DND-41 (cell line): ENCODE measurements around the gene RAB18.

Source experiments
- ATAC-seq: fragments of 200-7000 bp; cut with Tn5 transposase; 3 replicates; pipeline ENCODE4 v1.9.1; 2021; ENCODE audit warnings: low read depth; ENCODE audit not compliant: insufficient read depth
- DNase-seq: peaks from one replicate; pipeline ENCODE4 v3.0.0-alpha.2; 2020
- H2AFZ ChIP-seq: 2 replicates; pipeline ENCODE4 v1.6.0; 2012; ENCODE audit warnings: low read depth, low read length
- H3K27ac ChIP-seq: 2 replicates; pipeline ENCODE4 v1.5.1; 2012; ENCODE audit warnings: low read length, inconsistent platforms
- H3K27me3 ChIP-seq: fragments of 200-600 bp; sonication (generic); 2 replicates; pipeline ENCODE4 v1.6.0; 2012; ENCODE audit warnings: low read length, mild to moderate bottlenecking, inconsistent platforms; ENCODE audit not compliant: insufficient read depth, poor library complexity
- H3K36me3 ChIP-seq: 2 replicates; pipeline ENCODE4 v1.5.1; 2012; ENCODE audit warnings: low read length, inconsistent platforms; ENCODE audit not compliant: insufficient read depth
- H3K4me1 ChIP-seq: 2 replicates; pipeline ENCODE4 v1.5.1; 2012; ENCODE audit warnings: mild to moderate bottlenecking, low read length; ENCODE audit not compliant: insufficient read depth
- H3K4me2 ChIP-seq: 2 replicates; pipeline ENCODE4 v1.6.0; 2012; ENCODE audit warnings: mild to moderate bottlenecking, moderate library complexity, low read length, inconsistent platforms; ENCODE audit not compliant: insufficient read depth
- H3K4me3 ChIP-seq, 2 experiments: fragments of 200-600 bp in 1 of 2; shearing (Covaris generic) in 1 of 2; 2 replicates each; pipeline ENCODE4 v1.5.1; 2012 to 2016; ENCODE audit warnings: inconsistent platforms in 2 of 2, low read length in 2 of 2, mild to moderate bottlenecking in 2 of 2, low read depth in 1 of 2, moderate library complexity in 1 of 2
- H3K79me2 ChIP-seq: 2 replicates; pipeline ENCODE4 v1.6.0; 2012; ENCODE audit warnings: low read length, inconsistent platforms; ENCODE audit not compliant: insufficient read depth
- H3K9ac ChIP-seq: 2 replicates; pipeline ENCODE4 v1.6.0; 2012; ENCODE audit warnings: low read depth, mild to moderate bottlenecking, inconsistent platforms, low read length, moderate library complexity
- H3K9me3 ChIP-seq: 2 replicates; pipeline ENCODE4 v1.5.1; 2012; ENCODE audit warnings: low read length, moderate library complexity, mild to moderate bottlenecking, inconsistent platforms; ENCODE audit not compliant: insufficient read depth, severe bottlenecking
- H4K20me1 ChIP-seq: 2 replicates; pipeline ENCODE4 v1.6.0; 2012; ENCODE audit warnings: low read length; ENCODE audit not compliant: insufficient read depth
- EZH2 ChIP-seq: IDR thresholded peaks from 3 replicates; pipeline ENCODE4 v1.6.1; 2012; ENCODE audit warnings: borderline replicate concordance, low read depth, mild to moderate bottlenecking, moderate library complexity, low read length, inconsistent platforms; ENCODE audit not compliant: severe bottlenecking
- TF ChIP-seq, protein P1 (sequence below): IDR thresholded peaks from 2 replicates; pipeline ENCODE4 v1.5.1; 2012; ENCODE audit warnings: borderline replicate concordance, low read length, moderate library complexity, mild to moderate bottlenecking; ENCODE audit not compliant: poor library complexity, severe bottlenecking; ENCODE audit errors: extremely low read depth

The RAB18 gene

DNA sequence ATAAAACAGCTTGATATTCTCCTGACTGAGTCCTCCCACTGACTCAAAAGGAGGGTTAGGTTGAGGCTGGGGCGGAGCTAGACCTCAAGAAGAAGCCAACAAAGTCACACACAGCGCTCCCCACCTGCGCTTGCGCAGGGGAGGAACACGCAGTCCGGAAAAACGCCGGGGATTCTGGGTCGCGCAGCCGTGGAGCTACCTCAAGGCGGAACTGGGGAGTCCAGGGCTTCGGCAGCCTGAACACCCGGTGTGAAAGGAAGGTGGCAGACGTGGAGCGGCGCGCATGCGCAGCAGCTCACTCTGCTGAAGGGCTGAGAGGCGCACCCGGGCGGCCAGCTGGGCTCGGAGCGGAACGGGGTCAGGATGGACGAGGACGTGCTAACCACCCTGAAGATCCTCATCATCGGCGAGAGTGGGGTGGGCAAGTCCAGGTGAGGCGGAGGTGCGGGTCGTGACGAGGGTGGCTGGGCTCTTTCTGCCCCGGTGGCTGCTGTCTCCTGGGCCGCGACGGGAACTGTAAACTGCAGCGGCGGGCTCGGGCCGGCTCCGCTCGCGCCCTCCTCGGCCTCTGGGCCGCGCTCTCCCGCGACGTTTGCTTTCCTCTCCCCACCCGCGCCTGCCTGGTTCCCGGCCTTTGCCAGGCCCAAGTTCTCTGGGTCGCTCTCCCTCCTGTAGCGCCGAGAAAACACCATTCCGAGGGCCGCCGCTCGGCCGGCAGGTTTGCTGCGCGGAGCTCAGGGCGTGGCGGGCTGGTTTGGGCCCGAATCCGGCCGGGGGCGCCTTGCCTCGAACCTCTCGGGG is at the start of gene RAB18:
TSS of gene RAB18 (plus strand) at position 298 of the 801 bp plus-strand sequence. CDS start at position 364, 66 bp downstream.
- H3K27ac ChIP-seq, result peak within 1 kb of the TSS; percentile 74
- peak within 1 kb of the TSS; percentile 83 to 94 for H3K4me3 ChIP-seq
- peak within 1 kb of the TSS; percentile 72 for H3K9ac ChIP-seq
- no peaks in the 10 kb centered on the region for H3K27me3 ChIP-seq
- ATAC-seq (peak; percentile 97), DNase-seq (peak; percentile 98)
- TF ChIP-seq EZH2, result no peak
- TF ChIP-seq, protein P1, sequence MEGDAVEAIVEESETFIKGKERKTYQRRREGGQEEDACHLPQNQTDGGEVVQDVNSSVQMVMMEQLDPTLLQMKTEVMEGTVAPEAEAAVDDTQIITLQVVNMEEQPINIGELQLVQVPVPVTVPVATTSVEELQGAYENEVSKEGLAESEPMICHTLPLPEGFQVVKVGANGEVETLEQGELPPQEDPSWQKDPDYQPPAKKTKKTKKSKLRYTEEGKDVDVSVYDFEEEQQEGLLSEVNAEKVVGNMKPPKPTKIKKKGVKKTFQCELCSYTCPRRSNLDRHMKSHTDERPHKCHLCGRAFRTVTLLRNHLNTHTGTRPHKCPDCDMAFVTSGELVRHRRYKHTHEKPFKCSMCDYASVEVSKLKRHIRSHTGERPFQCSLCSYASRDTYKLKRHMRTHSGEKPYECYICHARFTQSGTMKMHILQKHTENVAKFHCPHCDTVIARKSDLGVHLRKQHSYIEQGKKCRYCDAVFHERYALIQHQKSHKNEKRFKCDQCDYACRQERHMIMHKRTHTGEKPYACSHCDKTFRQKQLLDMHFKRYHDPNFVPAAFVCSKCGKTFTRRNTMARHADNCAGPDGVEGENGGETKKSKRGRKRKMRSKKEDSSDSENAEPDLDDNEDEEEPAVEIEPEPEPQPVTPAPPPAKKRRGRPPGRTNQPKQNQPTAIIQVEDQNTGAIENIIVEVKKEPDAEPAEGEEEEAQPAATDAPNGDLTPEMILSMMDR, result no peak
- H3K9me3 ChIP-seq, result no peaks in the 10 kb centered on the region
- H2AFZ ChIP-seq, result peak within 1 kb of the TSS; percentile 84
- peaks cover 27% of the 10 kb centered on the region for H4K20me1 ChIP-seq
- peaks cover 37% of the 10 kb centered on the region for H3K4me1 ChIP-seq
- peak within 1 kb of the TSS; percentile 75 for H3K4me2 ChIP-seq
- H3K36me3 ChIP-seq, result no peaks in the 10 kb centered on the region; the same call in 1 of the 2 replicates
- H3K79me2 ChIP-seq, result peaks cover 51% of the 10 kb centered on the region

DNA sequence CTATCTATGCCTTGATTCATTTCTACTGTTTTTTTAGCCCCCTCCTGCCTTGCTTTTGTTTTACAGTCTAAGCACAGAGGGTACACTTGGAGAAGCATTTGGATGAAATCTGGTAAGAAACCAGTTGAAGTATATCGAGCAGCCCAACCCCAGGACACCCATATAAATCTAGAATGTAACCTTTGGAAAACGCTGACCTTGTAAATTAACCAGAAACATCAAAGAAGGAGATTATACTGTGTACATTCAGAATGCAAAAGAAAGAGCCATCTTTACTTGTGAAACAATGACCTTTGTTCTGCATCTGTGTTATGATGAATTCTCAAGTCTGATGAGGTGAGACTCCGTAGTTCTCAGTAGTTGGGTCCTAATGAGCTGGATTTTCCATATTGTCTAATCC is 49.3 kb upstream of the RAB18 start:
- no peak overlapping the region for H3K9ac ChIP-seq
- no peaks in the 10 kb centered on the region for H4K20me1 ChIP-seq
- H3K4me1 ChIP-seq, result no peaks in the 10 kb centered on the region
- H3K36me3 ChIP-seq, result no peaks in the 10 kb centered on the region
- ATAC-seq (no peak), DNase-seq (no peak)
- no peak overlapping the region for H2AFZ ChIP-seq
- no peaks in the 10 kb centered on the region for H3K9me3 ChIP-seq
- no peak overlapping the region for H3K4me3 ChIP-seq
- H3K27me3 ChIP-seq, result peaks cover 13% of the 10 kb centered on the region
- H3K4me2 ChIP-seq, result no peak overlapping the region
- no peak for TF ChIP-seq EZH2
- TF ChIP-seq, protein P1, result no peak
- no peaks in the 10 kb centered on the region for H3K79me2 ChIP-seq
- H3K27ac ChIP-seq, result no peak overlapping the region

DNA sequence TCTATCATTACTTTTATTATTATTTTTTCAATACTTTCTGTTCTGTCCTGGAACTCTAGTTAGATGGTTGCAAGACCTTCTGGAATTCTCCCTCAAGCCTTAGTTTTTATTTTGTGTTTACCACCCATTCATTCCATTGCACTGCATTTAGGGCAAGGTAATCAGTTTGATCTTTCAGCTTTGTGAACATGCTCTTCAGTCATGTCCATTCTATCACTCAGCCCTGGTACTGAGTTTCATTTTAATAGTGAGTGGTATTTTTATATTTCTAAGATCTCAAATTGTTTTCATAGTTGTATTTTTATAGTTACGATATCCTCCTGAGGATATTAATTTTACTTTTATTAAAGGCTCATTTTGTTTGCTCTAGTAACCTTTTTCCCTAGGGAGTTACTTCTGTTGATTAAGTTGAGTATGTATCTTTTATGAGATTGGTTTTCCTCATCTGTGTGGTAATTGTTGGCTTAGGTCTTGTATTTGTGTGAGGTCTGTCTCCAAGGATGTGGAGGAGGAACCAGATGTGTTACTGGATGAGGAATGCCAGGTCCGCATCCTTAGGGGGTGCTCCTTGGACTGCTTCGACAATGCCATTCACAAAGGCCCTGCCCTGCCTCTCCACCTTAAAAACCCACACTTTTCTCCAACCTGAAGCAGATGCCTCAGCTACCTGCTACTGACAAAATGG is 46.7 kb upstream of the RAB18 start:
- Histone ChIP-seq H3K36me3 (no peaks in the 10 kb centered on the region), H2AFZ (no peak overlapping the region), H4K20me1 (no peaks in the 10 kb centered on the region), H3K79me2 (no peaks in the 10 kb centered on the region), H3K4me3 (no peak overlapping the region), H3K27me3 (peaks cover 16% of the 10 kb centered on the region), H3K4me1 (no peaks in the 10 kb centered on the region), H3K4me2 (no peak overlapping the region), H3K27ac (no peak overlapping the region), H3K9ac (no peak overlapping the region), H3K9me3 (no peaks in the 10 kb centered on the region)
- ATAC-seq (no peak), DNase-seq (no peak)
- no peak for TF ChIP-seq EZH2
- TF ChIP-seq, protein P1, result no peak
